NT2/D1 (cell line): Measurements from ENCODE around the gene RAD1.

Experiments
- SUZ12 ChIP-seq: IDR thresholded peaks from 2 replicates; pipeline ENCODE4 v1.6.1; 2011; ENCODE audit not compliant: insufficient read length, insufficient read depth; ENCODE audit errors: extremely low read depth
- YY1 ChIP-seq: IDR thresholded peaks from 2 replicates; pipeline ENCODE4 v1.6.1; 2011; ENCODE audit not compliant: insufficient read length, insufficient read depth
- ZNF274 ChIP-seq: IDR thresholded peaks from 2 replicates; pipeline ENCODE4 v1.6.1; 2011; ENCODE audit warnings: mild to moderate bottlenecking, low read depth, low read length

DNA sequence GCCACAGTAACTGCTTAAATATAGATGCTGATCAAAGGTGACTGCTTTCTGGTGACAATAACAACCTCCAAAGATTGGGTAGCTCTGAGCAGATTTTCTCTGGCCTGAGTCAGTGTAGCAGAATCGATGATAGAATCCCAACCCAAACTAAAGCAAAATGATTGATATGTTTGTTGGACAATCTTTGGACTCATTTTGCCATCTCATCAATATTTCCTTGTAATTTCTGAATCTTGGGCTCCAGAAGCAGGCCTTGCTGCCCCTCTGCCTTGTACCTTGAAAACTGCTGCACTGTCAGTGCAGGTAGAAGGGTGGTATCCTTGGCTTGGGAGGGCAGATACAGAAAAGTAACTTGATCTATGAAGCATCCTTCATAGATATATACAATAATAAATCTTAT, 57.4 kb downstream of the RAD1 start:
- no peak for TF ChIP-seq YY1
- no peak for TF ChIP-seq ZNF274
- TF ChIP-seq SUZ12, result no peak
